Measurements from ENCODE around the gene INPP4B.
"Not testable (repeated sequence)": the region's sequence is repeated elsewhere in the genome, so short reads cannot be mapped to it uniquely, and the experiment has no call there.

Gene INPP4B

DNA sequence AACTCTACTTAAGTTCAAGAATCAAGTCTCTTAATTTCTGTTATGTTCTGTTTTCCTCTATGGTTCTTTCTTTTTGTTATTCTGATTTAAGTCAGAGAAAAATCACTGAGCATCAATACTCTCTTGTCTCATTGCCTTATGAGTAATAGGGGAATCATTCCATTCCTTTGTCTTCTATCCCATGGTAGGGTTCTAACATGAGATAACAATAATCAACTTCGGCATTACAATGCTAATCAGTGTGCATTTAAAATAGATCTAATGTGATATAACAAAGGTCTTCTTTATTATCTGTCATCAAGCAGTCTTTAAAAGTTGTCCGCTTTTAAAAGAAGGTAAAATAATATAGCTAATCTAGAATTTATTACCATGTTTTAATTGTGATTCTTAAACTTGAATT lies 762.8 kb downstream of the INPP4B start:
- DNase-seq (ENCODE audit: low read depth), result no peak

- no peak for DNase-seq (ENCODE audit: low read depth)
These were observed 765.1 kb downstream of the INPP4B start for GRCh38 chr4:142081025-142081424.

GRCh38 chr4:142079959-142080358 lies 766.1 kb downstream of the INPP4B start:
- DNase-seq (ENCODE audit: low read depth), result no peak

DNA sequence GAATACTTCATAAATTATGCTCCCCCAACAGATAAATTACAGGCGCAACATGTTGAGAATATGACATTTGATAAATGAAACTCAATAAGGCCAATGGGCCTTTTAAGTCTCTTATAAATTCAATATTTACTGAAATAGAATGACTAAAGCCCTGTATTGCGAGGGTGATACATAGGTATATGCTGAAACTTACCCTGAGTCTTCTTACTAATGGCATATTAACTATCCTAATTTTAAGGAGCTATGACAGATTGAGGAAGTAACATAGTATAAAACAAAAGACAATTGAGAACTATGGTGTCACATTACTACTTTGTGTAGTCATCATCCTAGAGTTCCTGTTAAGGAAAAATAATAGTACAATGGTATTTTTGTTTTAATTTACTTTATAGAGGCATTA lies 769.1 kb downstream of the INPP4B start:
- no peak for DNase-seq (ENCODE audit: low read depth)

GRCh38 chr4:142068304-142068703 lies 777.8 kb downstream of the INPP4B start:
- DNase-seq (ENCODE audit: low read depth), result not testable (repeated sequence)

DNA sequence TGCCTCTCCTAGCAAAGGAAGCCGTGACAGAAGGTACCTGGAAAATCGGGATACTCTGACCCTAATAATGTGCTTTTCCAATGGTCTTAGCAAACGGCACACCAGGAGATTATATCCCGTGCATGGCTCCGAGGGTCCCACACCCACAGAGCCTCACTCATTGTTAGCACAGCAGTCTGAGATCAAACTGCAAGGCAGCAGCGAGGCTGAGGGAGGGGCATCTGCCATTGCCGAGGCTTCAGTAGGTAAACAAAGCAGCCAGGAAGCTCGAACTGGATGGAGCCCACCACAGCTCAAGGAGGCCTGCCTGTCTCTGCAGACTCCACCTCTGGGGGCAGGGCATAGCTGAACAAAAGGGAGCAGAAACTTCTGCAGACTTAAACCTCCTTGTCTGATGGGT lies 779.5 kb downstream of the INPP4B start:
- not testable (repeated sequence) for DNase-seq (ENCODE audit: low read depth)

DNA sequence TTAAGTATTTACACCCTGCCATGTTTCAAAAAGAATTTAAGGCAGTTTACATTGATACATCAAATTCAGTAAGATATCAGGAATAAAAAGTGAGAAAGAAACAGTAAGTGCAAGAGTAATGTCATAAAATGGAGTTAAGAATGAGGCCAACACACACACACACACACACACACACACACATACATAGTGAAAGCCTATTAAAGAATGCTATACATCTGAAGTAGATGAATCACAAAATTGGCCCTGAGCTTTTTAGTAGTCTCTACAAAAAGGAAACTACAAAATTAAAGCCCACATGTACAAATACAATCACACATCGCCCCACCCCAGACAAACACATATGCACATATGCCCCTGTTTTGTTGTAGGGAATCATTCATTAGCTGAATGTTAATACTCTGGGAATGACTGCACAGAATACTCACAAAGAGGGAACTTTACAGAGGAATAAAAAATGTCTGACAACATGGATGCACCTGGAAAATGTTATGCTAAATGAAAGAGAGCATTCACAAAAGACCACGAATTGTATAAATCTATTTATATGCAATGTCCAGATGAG lies 780.9 kb downstream of the INPP4B start:
- no peak for DNase-seq (ENCODE audit: low read depth)

- no peak for DNase-seq (ENCODE audit: low read depth)
These were observed 781.9 kb downstream of the INPP4B start for GRCh38 chr4:142064181-142064580.

DNA sequence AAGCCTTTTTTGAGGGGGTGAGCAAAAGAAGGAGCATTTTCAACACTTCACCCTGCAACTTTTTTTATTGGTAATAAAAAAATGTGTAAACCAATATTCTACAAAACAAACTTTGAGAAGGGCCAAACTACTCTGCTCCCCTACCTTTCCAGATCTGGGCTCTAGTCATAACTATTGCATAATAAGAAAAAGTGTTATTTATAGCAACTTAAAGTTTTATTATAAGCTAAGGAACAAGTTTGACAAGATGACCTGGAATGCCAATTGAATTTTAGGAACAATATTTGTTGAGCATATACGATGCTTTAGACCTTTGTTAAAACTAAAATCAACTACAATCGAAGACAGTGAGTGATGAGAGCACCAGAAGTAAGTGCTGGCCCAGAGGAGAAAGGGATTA lies 800.1 kb downstream of the INPP4B start:
- no peak for DNase-seq (ENCODE audit: low read depth)

GRCh38 chr4:142044271-142044670 lies 801.8 kb downstream of the INPP4B start:
- no peak for DNase-seq (ENCODE audit: low read depth)

DNA sequence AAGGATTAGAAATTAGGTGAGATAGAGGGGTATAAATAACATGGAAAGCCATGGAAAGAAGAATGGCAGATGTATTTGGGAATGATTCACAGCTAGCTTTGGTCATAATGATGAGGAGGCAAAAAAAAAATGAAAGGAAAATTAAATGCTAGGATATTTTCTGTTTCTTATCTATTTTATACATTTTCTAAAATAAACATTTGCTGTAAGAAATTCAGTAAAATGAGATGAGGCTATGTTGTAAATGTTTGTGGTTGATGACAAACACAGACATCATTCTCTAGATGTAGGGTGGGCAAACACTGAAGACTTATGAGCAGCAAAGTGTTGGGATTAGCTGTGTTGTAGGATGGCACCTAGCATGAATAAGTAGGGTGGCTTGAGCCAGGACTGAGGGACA lies 802.6 kb downstream of the INPP4B start:
- DNase-seq (ENCODE audit: low read depth), result no peak

- DNase-seq (ENCODE audit: low read depth), result no peak
These were observed 804.3 kb downstream of the INPP4B start for GRCh38 chr4:142041788-142042187.

- DNase-seq (ENCODE audit: low read depth), result no peak
These were observed 806.1 kb downstream of the INPP4B start for GRCh38 chr4:142040043-142040442.

GRCh38 chr4:142036795-142037583 lies 809.1 kb downstream of the INPP4B start:
- no peak for DNase-seq (ENCODE audit: low read depth)

DNA sequence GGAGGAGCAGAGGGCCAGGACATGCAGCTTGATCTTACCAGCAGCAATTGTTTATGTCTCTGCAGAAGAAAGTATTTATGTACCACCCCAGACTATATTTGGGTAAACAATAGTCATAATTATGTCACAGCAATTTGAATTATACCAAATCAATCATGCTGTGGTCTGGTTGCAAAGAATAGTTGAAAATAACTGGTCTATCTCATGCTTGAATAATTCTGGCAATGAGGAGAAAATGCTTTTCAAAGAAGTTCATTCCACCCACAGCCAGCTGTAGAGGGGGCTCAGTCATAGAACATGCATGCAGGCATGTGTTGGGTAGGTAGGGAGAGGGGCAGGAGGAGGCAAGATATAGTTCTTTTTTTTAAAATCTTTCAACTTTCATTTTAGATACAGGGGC lies 810.5 kb downstream of the INPP4B start:
- DNase-seq (ENCODE audit: low read depth), result no peak

DNA sequence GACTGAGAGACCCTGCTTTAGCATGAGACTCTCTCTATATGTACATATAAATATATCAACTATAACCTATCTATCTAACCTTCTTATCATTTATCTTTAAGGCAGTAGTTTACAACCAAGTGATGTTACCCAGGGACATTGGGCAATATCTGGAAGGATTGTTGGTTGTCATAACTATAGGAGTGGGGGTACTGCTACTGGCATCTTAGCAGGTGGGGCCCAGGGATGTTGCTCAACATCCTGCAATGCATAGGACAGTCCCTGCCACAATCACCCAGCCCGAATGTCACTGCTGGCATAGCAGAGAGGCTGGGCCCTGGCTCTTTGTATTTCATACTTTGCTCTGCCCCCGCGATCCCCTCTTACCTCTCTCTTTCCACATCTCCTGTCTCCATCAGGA lies 812.0 kb downstream of the INPP4B start:
- DNase-seq (ENCODE audit: low read depth), result no peak

GRCh38 chr4:142030010-142030409 lies 816.1 kb downstream of the INPP4B start:
- DNase-seq (ENCODE audit: low read depth), result no peak

- no peak for DNase-seq (ENCODE audit: low read depth)
These were observed 824.3 kb downstream of the INPP4B start for GRCh38 chr4:142021761-142022160.

DNA sequence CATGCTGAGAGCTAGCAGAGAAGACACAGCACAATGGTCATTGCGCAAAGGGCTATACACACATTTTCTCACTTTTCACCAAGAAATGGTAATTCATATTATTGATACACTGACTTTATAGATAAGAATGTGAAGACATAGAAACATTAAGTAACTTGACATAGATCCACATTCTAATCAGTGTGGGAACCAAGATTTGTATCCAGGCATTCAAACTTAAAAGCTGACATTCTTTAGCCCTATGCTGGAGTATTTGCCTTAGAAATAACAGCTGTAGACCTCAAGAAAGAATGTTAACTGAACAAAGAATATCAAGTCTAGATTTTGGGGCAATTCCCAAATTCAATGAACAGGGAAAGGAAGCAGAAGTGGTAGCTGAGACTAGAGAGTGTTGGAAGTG lies 824.9 kb downstream of the INPP4B start:
- DNase-seq (ENCODE audit: low read depth), result no peak

DNA sequence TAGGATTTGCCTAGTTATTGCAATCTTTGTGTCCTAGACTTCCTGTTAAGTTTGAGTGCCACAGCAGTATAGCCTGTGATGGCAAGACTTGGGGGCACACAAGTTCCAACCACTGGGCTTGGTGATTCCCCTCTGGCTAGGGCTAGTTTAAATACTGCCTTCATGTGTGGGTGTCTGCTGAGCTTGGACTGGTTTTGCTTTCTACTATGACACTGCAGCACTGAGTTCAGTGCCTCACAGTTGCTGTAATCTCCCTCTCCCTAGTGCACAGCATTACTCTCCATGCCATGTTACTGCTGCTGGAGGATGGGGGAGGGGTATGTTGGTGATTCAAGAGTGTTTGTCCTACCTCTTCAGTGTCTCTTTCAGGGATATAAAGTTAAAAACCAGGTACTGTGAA lies 830.1 kb downstream of the INPP4B start:
- DNase-seq (ENCODE audit: low read depth), result no peak

DNA sequence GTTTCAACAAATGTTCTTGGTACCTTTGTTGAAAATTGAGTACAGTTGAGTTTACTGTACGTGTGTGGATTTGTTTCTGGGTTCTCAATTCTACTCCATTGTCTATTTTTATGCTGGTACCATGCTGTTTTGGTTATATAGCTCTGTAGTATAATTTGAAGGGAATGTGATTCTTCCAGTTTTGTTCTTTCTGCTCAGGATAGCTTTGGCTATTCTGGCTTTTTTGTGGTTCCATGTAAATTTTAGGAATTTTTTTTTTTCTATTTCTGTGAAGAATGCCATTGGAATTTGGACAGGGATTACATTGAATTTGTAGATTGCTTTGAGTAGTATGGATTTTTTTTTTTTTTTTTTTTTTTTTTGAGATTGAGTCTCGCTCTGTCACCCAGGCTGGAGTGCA lies 836.4 kb downstream of the INPP4B start:
- no peak for DNase-seq (ENCODE audit: low read depth)

DNA sequence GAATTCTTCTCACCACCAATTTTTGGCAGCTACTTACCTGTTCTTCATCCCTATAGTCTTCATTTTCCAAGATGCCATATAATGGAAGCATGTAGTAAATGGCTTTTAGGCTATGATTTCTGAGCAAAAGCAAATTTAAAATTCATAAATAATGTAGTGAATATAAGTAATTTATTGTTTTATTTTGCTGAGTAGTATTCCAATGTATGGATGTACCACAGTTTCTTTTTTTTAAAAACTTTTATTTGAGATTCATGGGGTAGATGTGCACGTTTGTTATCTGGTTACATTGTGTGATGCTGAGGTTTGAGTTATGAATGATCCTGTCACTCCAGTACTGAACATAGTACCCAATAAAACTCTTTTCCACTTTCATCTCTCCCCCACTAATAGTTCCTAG lies 840.6 kb downstream of the INPP4B start:
- DNase-seq (ENCODE audit: low read depth), result no peak

GRCh38 chr4:141999446-142000143 lies 846.5 kb downstream of the INPP4B start:
- DNase-seq (ENCODE audit: low read depth), result no peak
